Body of pancreas (tissue), 4 donors: ENCODE results near the gene MRPS15.

Source experiments
- POLR2A ChIP-seq, 3 donors: fragments of 450-650 bp; IDR thresholded peaks; one replicate each; pipeline ENCODE4 v1.6.1; 2016; ENCODE audit warnings: antibody characterized with exemption in 3 of 3, mild to moderate bottlenecking in 2 of 3
- TF ChIP-seq, protein P1 (sequence below), 7 experiments: fragments of 450-650 bp in 4 of 7; fragments of 200-600 bp in 3 of 7; sonication (generic) in 3 of 7; IDR thresholded peaks; one replicate each; pipeline ENCODE4 v1.5.1; 2016 to 2019; ENCODE audit warnings: antibody characterized with exemption in 7 of 7

DNA sequence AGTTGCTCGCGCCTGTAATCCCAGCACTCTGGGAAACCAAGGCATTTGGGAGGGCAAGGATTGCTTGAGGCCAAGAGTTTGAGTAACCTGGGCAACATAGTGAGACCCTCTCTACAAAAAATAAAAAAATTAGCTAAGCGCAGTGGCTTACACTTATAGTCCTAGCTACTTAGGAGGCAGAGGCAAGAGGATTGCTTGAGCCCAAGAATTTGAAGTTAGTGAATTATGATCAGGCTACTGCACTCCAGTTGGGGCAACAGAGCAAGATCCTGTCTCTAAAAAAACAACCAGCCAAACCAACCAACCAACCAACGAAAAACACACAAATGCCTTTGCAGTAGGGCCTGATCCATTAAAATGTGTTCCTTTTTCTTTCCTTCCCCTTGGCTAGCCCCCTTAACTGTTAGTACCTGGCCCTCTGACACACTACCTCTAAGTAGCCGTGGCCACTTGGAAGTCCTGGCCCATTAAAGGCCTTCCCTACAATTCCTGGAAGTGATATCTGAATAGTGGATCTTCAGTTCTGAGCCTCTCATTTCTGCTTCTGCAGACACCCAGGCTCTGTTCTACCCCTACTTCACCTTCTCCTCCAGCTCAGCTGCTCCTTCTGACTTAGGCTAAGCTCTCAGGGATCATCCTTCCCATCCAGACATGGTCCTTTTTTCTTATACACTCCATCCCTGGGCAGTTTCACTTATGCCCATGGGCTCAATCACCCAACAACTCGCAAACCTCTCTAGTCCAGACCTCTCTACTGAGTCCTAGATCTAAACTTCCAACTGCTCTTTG is 10.4 kb downstream of the MRPS15 start:
- TF ChIP-seq, protein P1, sequence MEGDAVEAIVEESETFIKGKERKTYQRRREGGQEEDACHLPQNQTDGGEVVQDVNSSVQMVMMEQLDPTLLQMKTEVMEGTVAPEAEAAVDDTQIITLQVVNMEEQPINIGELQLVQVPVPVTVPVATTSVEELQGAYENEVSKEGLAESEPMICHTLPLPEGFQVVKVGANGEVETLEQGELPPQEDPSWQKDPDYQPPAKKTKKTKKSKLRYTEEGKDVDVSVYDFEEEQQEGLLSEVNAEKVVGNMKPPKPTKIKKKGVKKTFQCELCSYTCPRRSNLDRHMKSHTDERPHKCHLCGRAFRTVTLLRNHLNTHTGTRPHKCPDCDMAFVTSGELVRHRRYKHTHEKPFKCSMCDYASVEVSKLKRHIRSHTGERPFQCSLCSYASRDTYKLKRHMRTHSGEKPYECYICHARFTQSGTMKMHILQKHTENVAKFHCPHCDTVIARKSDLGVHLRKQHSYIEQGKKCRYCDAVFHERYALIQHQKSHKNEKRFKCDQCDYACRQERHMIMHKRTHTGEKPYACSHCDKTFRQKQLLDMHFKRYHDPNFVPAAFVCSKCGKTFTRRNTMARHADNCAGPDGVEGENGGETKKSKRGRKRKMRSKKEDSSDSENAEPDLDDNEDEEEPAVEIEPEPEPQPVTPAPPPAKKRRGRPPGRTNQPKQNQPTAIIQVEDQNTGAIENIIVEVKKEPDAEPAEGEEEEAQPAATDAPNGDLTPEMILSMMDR (IDR thresholded peaks at IDR 0.05): no peak
- TF ChIP-seq POLR2A (IDR thresholded peaks at IDR 0.05): no peak
